ENCODE data around the gene LENEP. TPM values are rescaled to one million over a fixed set of nuclear protein-coding genes. Genes with fewer than 3 reads are reported as not detected.

The LENEP gene
- polyA plus RNA-seq, 1 donor (not counting 4 experiments of a cell fraction or from before 2014, with no cell fraction given): not detected

- dilution Hi-C loops (cut with MboI; ENCODE audit: extremely low pct_ligation_motif_present, low sequenced_read_pairs): no loop called here
- no peak overlapping the region for H3K9ac ChIP-seq (ENCODE audit: control insufficient read depth, extremely low read depth, insufficient read depth, low read length)
- H3K9me3 ChIP-seq (ENCODE audit: control insufficient read depth, low read depth, low read length): no peaks in the 10 kb centered on the region
These were observed 35.4 kb upstream of the LENEP start for GRCh38 chr1:154958036-154958435.

GRCh38 chr1:154958681-154959425 is 34.5 kb upstream of the LENEP start:
- Histone ChIP-seq H3K9me3 (ENCODE audit: control insufficient read depth, low read depth, low read length) (no peaks in the 10 kb centered on the region), H3K4me3 (ENCODE audit: control insufficient read depth in 2 of 3, extremely low read depth in 1 of 3, insufficient read depth in 2 of 3, low read depth in 1 of 3, low read length in 3 of 3) (no peak overlapping the region), H4K20me1 (ENCODE audit: control insufficient read depth, extremely low read depth, insufficient read depth, low read length) (no peaks in the 10 kb centered on the region), H3K9me1 (ENCODE audit: control insufficient read depth, extremely low read depth, insufficient read depth, low read length) (no peaks in the 10 kb centered on the region), H3K36me3 (ENCODE audit: control insufficient read depth in 2 of 2, extremely low read depth in 1 of 2, insufficient read depth in 2 of 2, low read length in 2 of 2) (peaks cover 9 to 26% of the 10 kb centered on the region in 2 experiments), H3K9ac (ENCODE audit: control insufficient read depth, extremely low read depth, insufficient read depth, low read length) (no peak overlapping the region), H3K4me1 (ENCODE audit: control insufficient read depth, extremely low read depth, insufficient read depth, low read length) (peaks cover 40% of the 10 kb centered on the region), H3K27ac (ENCODE audit: control insufficient read depth, insufficient read depth, low read length) (no peak overlapping the region), H3K4me2 (ENCODE audit: control insufficient read depth, extremely low read depth, insufficient read depth, low read depth, low read length) (no peak overlapping the region), H2AFZ (ENCODE audit: control insufficient read depth, low read length) (no peak overlapping the region), H3K27me3 (ENCODE audit: control insufficient read depth, extremely low read depth, insufficient read depth, low read length) (no peaks in the 10 kb centered on the region), H3K79me2 (ENCODE audit: control insufficient read depth, insufficient read depth, low read length) (peaks cover 18% of the 10 kb centered on the region)
- DNase-seq (ENCODE audit: low read depth, low spot score) (no peak), FAIRE-seq (no peak)
- dilution Hi-C loops (cut with MboI; ENCODE audit: extremely low pct_ligation_motif_present, low sequenced_read_pairs): no loop called here
- TF ChIP-seq EZH2 (IDR thresholded peaks at IDR 0.05; ENCODE audit: low read length): no peak
- TF ChIP-seq, protein P1, sequence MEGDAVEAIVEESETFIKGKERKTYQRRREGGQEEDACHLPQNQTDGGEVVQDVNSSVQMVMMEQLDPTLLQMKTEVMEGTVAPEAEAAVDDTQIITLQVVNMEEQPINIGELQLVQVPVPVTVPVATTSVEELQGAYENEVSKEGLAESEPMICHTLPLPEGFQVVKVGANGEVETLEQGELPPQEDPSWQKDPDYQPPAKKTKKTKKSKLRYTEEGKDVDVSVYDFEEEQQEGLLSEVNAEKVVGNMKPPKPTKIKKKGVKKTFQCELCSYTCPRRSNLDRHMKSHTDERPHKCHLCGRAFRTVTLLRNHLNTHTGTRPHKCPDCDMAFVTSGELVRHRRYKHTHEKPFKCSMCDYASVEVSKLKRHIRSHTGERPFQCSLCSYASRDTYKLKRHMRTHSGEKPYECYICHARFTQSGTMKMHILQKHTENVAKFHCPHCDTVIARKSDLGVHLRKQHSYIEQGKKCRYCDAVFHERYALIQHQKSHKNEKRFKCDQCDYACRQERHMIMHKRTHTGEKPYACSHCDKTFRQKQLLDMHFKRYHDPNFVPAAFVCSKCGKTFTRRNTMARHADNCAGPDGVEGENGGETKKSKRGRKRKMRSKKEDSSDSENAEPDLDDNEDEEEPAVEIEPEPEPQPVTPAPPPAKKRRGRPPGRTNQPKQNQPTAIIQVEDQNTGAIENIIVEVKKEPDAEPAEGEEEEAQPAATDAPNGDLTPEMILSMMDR (optimal IDR thresholded peaks at IDR 0.05 in 1 of 3, IDR thresholded peaks at IDR 0.05 in 1 of 3, conservative IDR thresholded peaks at IDR 0.05 in 1 of 3; ENCODE audit: extremely low read depth in 1 of 3, insufficient read depth in 2 of 3, low read length in 3 of 3): no peak

More at GRCh38 chr1:154958036-154958435, 35.4 kb upstream of the LENEP start:
- DNase-seq (ENCODE audit: low read depth, low spot score) (no peak), FAIRE-seq (no peak)
- Histone ChIP-seq H3K4me1 (ENCODE audit: control insufficient read depth, extremely low read depth, insufficient read depth, low read length) (peaks cover 37% of the 10 kb centered on the region), H3K4me3 (ENCODE audit: control insufficient read depth in 2 of 3, extremely low read depth in 1 of 3, insufficient read depth in 2 of 3, low read depth in 1 of 3, low read length in 3 of 3) (no peak overlapping the region), H2AFZ (ENCODE audit: control insufficient read depth, low read length) (no peak overlapping the region), H3K27me3 (ENCODE audit: control insufficient read depth, extremely low read depth, insufficient read depth, low read length) (no peaks in the 10 kb centered on the region), H3K9me1 (ENCODE audit: control insufficient read depth, extremely low read depth, insufficient read depth, low read length) (no peaks in the 10 kb centered on the region), H3K36me3 (ENCODE audit: control insufficient read depth in 2 of 2, extremely low read depth in 1 of 2, insufficient read depth in 2 of 2, low read length in 2 of 2) (peaks cover 2 to 20% of the 10 kb centered on the region in 2 experiments), H3K4me2 (ENCODE audit: control insufficient read depth, extremely low read depth, insufficient read depth, low read depth, low read length) (no peak overlapping the region), H3K27ac (ENCODE audit: control insufficient read depth, insufficient read depth, low read length) (no peak overlapping the region), H3K79me2 (ENCODE audit: control insufficient read depth, insufficient read depth, low read length) (peaks cover 18% of the 10 kb centered on the region), H4K20me1 (ENCODE audit: control insufficient read depth, extremely low read depth, insufficient read depth, low read length) (no peaks in the 10 kb centered on the region)
- TF ChIP-seq, protein P1 (optimal IDR thresholded peaks at IDR 0.05 in 1 of 3, IDR thresholded peaks at IDR 0.05 in 1 of 3, conservative IDR thresholded peaks at IDR 0.05 in 1 of 3; ENCODE audit: extremely low read depth in 1 of 3, insufficient read depth in 2 of 3, low read length in 3 of 3): no peak
- no peak for TF ChIP-seq EZH2 (IDR thresholded peaks at IDR 0.05; ENCODE audit: low read length)

Data from keratinocyte (primary cell).